K562 (cell line): Measurements from ENCODE around the gene SMARCA1. TPM values are rescaled to one million over a fixed set of nuclear protein-coding genes. Genes with fewer than 3 reads are reported as not detected.

Source experiments
- ATAC-seq: fragments of 200-7000 bp; cut with Tn5 transposase; 3 replicates; pipeline ENCODE4 v1.9.1; 2020; ENCODE audit warnings: moderate library complexity
- BruUV-seq: library from RNA; stranded (reverse); fragments of 400-500 nt; replicated peaks from 2 replicates; lab custom pipeline; 2021; lab: Mats Ljungman, UMichigan
- CTCF ChIA-PET: fragments of 300-600 bp; formaldehyde crosslinking; extraction: SDS; loops from one replicate; lab custom pipeline; 2021; ENCODE audit warnings: low intra/inter-chr PET ratio; lab: Yijun Ruan, JAX
- POLR2A ChIA-PET: fragments of 300-600, 350-650 bp; sonication (Branson Sonifier 250); formaldehyde crosslinking; extraction: SDS; loops from one replicate; lab custom pipeline; 2021; ENCODE audit warnings: antibody characterized with exemption, inconsistent platforms; lab: Yijun Ruan, JAX
- DNase-seq, 4 experiments: peaks; one replicate each; pipeline versions ENCODE4 v3.0.0 to v3.0.0-alpha.2; 2011 to 2018; ENCODE audit warnings: low spot score in 3 of 4, mixed read lengths in 3 of 4; ENCODE audit errors: extremely low read depth in 1 of 4
- FAIRE-seq: peaks from 2 replicates; lab custom pipeline; 2011; peaks lifted over from hg19 to GRCh38; lab: Jason Lieb, UNC
- H2AFZ ChIP-seq: 2 replicates; pipeline ENCODE4 v1.6.0; 2011; ENCODE audit warnings: low read depth, low read length, control low read depth, inconsistent platforms
- H3K27ac ChIP-seq: fragments of 200-600 bp; 3 replicates; pipeline ENCODE4 v1.8.0; 2011; ENCODE audit warnings: low read depth, mild to moderate bottlenecking, control low read depth, inconsistent platforms, low read length, moderate library complexity, mixed read lengths; ENCODE audit errors: extremely low read depth
- H3K27me3 ChIP-seq, 2 experiments: fragments of 300-600 bp in 1 of 2; 2 replicates in 1 of 2; 3 replicates in 1 of 2; pipeline versions ENCODE4 v1.6.0 to v1.8.0; 2011; ENCODE audit warnings: inconsistent platforms in 2 of 2, low read length in 2 of 2, mild to moderate bottlenecking in 1 of 2, mixed read lengths in 1 of 2, moderate library complexity in 1 of 2; ENCODE audit not compliant: control insufficient read depth in 2 of 2, insufficient read depth in 2 of 2
- H3K36me3 ChIP-seq: fragments of 300-600 bp; 3 replicates; pipeline ENCODE4 v1.8.0; 2011; ENCODE audit warnings: mild to moderate bottlenecking, low read length, inconsistent platforms; ENCODE audit not compliant: control insufficient read depth, insufficient read depth
- H3K4me1 ChIP-seq, 2 experiments: fragments of 200-600 bp in 1 of 2; replicated peaks in 1 of 2; 2 replicates in 1 of 2; 3 replicates in 1 of 2; pipeline versions ENCODE4 v1.5.1 to v1.8.0; 2011; ENCODE audit warnings: inconsistent platforms in 2 of 2, low read length in 2 of 2, mild to moderate bottlenecking in 1 of 2, mixed read lengths in 1 of 2, moderate library complexity in 1 of 2; ENCODE audit not compliant: control insufficient read depth in 2 of 2, insufficient read depth in 2 of 2
- H3K4me2 ChIP-seq: 2 replicates; pipeline ENCODE4 v1.6.1; 2011; ENCODE audit warnings: low read length, control low read depth, inconsistent platforms, mixed read lengths; ENCODE audit not compliant: insufficient read depth
- H3K4me3 ChIP-seq: fragments of 200-600 bp; sonication (generic), shearing (Covaris generic); 2 replicates; pipeline ENCODE4 v1.5.1; 2016; ENCODE audit warnings: control low read depth, inconsistent platforms
- H3K79me2 ChIP-seq: fragments of 200-600 bp; 3 replicates; pipeline ENCODE4 v1.8.0; 2011; ENCODE audit warnings: low read length, inconsistent platforms; ENCODE audit not compliant: control insufficient read depth, insufficient read depth
- H3K9ac ChIP-seq, 2 experiments: 2 replicates each; pipeline versions ENCODE4 v1.6.0 to v1.6.1; 2011; ENCODE audit warnings: low read depth in 2 of 2, low read length in 2 of 2, control low read depth in 1 of 2, inconsistent platforms in 1 of 2, mild to moderate bottlenecking in 1 of 2, mixed read lengths in 1 of 2; ENCODE audit not compliant: insufficient read depth in 1 of 2
- H3K9me1 ChIP-seq: one replicate; pipeline ENCODE4 v1.6.0; 2011; ENCODE audit warnings: inconsistent platforms, mild to moderate bottlenecking, low read length, moderate library complexity; ENCODE audit not compliant: control insufficient read depth, insufficient read depth
- H3K9me3 ChIP-seq: replicated peaks from 2 replicates; pipeline ENCODE4 v1.5.1; 2011; ENCODE audit warnings: low read depth, low read length, inconsistent platforms; ENCODE audit not compliant: control insufficient read depth, insufficient read depth
- H4K20me1 ChIP-seq: replicated peaks from 2 replicates; pipeline ENCODE4 v1.6.1; 2011; ENCODE audit warnings: low read length, inconsistent platforms, mixed read lengths; ENCODE audit not compliant: control insufficient read depth, insufficient read depth
- EGR1 ChIP-seq: fragments of 450-650 bp; conservative IDR thresholded peaks from 2 replicates; pipeline ENCODE4 v1.6.1; 2017; ENCODE audit warnings: mild to moderate bottlenecking
- ELF2 ChIP-seq: fragments of 250-450 bp; sonication (Bioruptor Pico); IDR thresholded peaks from 2 replicates; pipeline ENCODE4 v1.5.0; 2021; ENCODE audit warnings: mild to moderate bottlenecking
- HDGF ChIP-seq: fragments of 450-650 bp; IDR thresholded peaks from 2 replicates; pipeline ENCODE4 v1.6.1; 2016
- KLF13 ChIP-seq: fragments of 450-650 bp; IDR thresholded peaks from 2 replicates; pipeline ENCODE4 v1.6.1; 2016; ENCODE audit warnings: missing genetic modification characterization, low read depth, mild to moderate bottlenecking, missing compliant biosample characterization, moderate library complexity, borderline replicate concordance
- MCM2 ChIP-seq: fragments of 450-650 bp; IDR thresholded peaks from 2 replicates; pipeline ENCODE4 v1.6.1; 2017; ENCODE audit warnings: low read depth, mild to moderate bottlenecking
- NCOA6 ChIP-seq: fragments of 450-650 bp; IDR thresholded peaks from 2 replicates; pipeline ENCODE4 v1.6.1; 2017; ENCODE audit warnings: mild to moderate bottlenecking
- POU5F1 ChIP-seq: fragments of 150-350 bp; IDR thresholded peaks from 2 replicates; pipeline ENCODE4 v1.6.1; 2014; ENCODE audit warnings: borderline replicate concordance, low read length, low read depth, mild to moderate bottlenecking; ENCODE audit not compliant: partially characterized antibody
- RBM25 ChIP-seq: fragments of 200-400 bp; formaldehyde crosslinking; IDR thresholded peaks from 2 replicates; pipeline ENCODE4 v1.6.1; 2018; ENCODE audit warnings: low read length, low read depth, moderate library complexity; ENCODE audit not compliant: severe bottlenecking
- SUPT5H ChIP-seq: fragments of 450-650 bp; IDR thresholded peaks from 2 replicates; pipeline ENCODE4 v1.6.1; 2016
- VEZF1 ChIP-seq: fragments of 200-800 bp; sonication (Bioruptor generic); IDR thresholded peaks from 2 replicates; pipeline ENCODE4 v1.6.1; 2017; ENCODE audit warnings: missing genetic modification characterization, missing compliant biosample characterization
- YY1 ChIP-seq, 3 experiments: IDR thresholded peaks; 2 replicates each; pipeline ENCODE4 v1.6.1; 2011; ENCODE audit warnings: low read length in 2 of 3, mild to moderate bottlenecking in 2 of 3, moderate library complexity in 2 of 3, borderline replicate concordance in 1 of 3, control low read depth in 1 of 3, low read depth in 1 of 3; ENCODE audit not compliant: insufficient read depth in 3 of 3, insufficient replicate concordance in 2 of 3, control insufficient read depth in 1 of 3, insufficient read length in 1 of 3; ENCODE audit errors: extremely low read depth in 1 of 3
- ZKSCAN3 ChIP-seq: fragments of 250-450 bp; sonication (Bioruptor Pico); IDR thresholded peaks from 2 replicates; pipeline ENCODE4 v1.4.0; 2020
- ZNF778 ChIP-seq: fragments of 450-650 bp; formaldehyde crosslinking; IDR thresholded peaks from 2 replicates; pipeline ENCODE4 v1.4.0; 2020; ENCODE audit warnings: mild to moderate bottlenecking, moderate library complexity
- WGBS: fragments of 100-300 bp; shearing (Covaris generic); methylation state at CpG from one replicate; pipeline ENCODE4 v1.1.6; 2016; ENCODE audit warnings: low coverage, mixed read lengths; ENCODE audit not compliant: insufficient coverage; ENCODE audit errors: missing lambda C conversion rate; 5-methylcytosine and 5-hydroxymethylcytosine counted together
- in situ Hi-C: fragments of 300-500 bp; cut with MboI; formaldehyde crosslinking; loops from 4 replicates; pipeline ENCODE4 v1.15.0; 2018; ENCODE audit warnings: inconsistent platforms, mixed read lengths
- intact Hi-C: fragments of 100-400 bp; cut with micrococcal nuclease; formaldehyde crosslinking; loops from 2 replicates; pipeline ENCODE4 v1.14.2; 2022
- polyA plus RNA-seq, 8 experiments: library from polyadenylated mRNA; depleted of rRNA in 4 of 8; stranded (reverse) in 5 of 8; unstranded in 3 of 8; fragments of >200 nt; fragmentation: Nextera tagmentation in 2 of 8; fragmentation: Illumina TruSeq in 1 of 8; extraction: Ambion mirVana in 2 of 8; extraction: Trizol in 1 of 8; gene quantifications; 2 replicates each; pipeline versions ENCODE4 v1.2.1 to v1.2.3, GENCODE V29; 2011 to 2014; ENCODE audit warnings: inconsistent platforms in 1 of 8, missing spikeins in 1 of 8
- total RNA-seq, 7 experiments: library from RNA; depleted of rRNA in 6 of 7; stranded (reverse); fragments of >200 nt in 6 of 7; fragmentation: Illumina TruSeq in 2 of 7; extraction: Trizol in 2 of 7; gene quantifications; 2 replicates each; pipeline versions ENCODE4 v1.2.1 to v1.2.3, GENCODE V29; 2011 to 2021; ENCODE audit warnings: low replicate concordance in 1 of 7
- TF ChIP-seq, protein P1 (sequence below): fragments of 250-450 bp; sonication (Bioruptor Pico); IDR thresholded peaks from 2 replicates; pipeline ENCODE4 v1.8.0; 2021; ENCODE audit warnings: borderline replicate concordance, mild to moderate bottlenecking, moderate library complexity; ENCODE audit not compliant: poor library complexity, severe bottlenecking
- TF ChIP-seq, protein P2 (sequence below): fragments of 250-450 bp; sonication (Bioruptor Pico); IDR thresholded peaks from 2 replicates; pipeline ENCODE4 v1.4.0; 2020; ENCODE audit warnings: mild to moderate bottlenecking

SMARCA1 gene
- total and polyA plus RNA-seq, 9 of the 15 experiments (the other 6 are each of a cell fraction or from before 2014, with no cell fraction given): 0.42 to 3.0 (median 2.0) TPM

GRCh38 chrX:129540068-129540653 lies 16.9 kb upstream of the SMARCA1 start, which contains the start of gene OCRL:
Gene OCRL, plus strand, starts transcription at chrX:129540259. Its CDS starts 181 bp downstream, at chrX:129540440.
- 2% methylated on average over 8 of the region's 60 CpGs for WGBS
- DNase-seq: peak; percentile 73 to 83 (median 78)
- H4K20me1 ChIP-seq: no peaks in the 10 kb centered on the region
- H3K9me1 ChIP-seq: no peaks in the 10 kb centered on the region
- ChIA-PET POLR2A (interaction anchor here (0.9 kb wide), 1 partner anchor 9 kb away, joined by 3 read pairs; no protein-coding TSS in a partner anchor), CTCF (interaction anchor here (0.6 kb wide), 1 partner anchor 61 kb away, joined by 3 read pairs; no protein-coding TSS in a partner anchor)
- no TSS peak for BruUV-seq
- H3K36me3 ChIP-seq: peaks cover 7% of the 10 kb centered on the region
- H3K4me1 ChIP-seq: peaks cover 0 to 7% of the 10 kb centered on the region in 2 experiments; a peak in 2 of 5 replicates
- peak; percentile 99 for ATAC-seq
- in situ Hi-C loops (no loop called here), intact Hi-C loops (no loop called here)
- peak within 1 kb of the TSS; percentile 82 for H3K4me3 ChIP-seq
- FAIRE-seq: peak; percentile 52
- H3K9ac ChIP-seq: peak within 1 kb of the TSS; percentile 74 to 96
- peak within 1 kb of the TSS; percentile 76 for H3K27ac ChIP-seq
- peaks cover 12% of the 10 kb centered on the region for H3K79me2 ChIP-seq
- peak within 1 kb of the TSS; percentile 79 for H2AFZ ChIP-seq
- no peaks in the 10 kb centered on the region for H3K27me3 ChIP-seq
- no peaks in the 10 kb centered on the region for H3K9me3 ChIP-seq
- H3K4me2 ChIP-seq: peak within 1 kb of the TSS; percentile 92
- TF ChIP-seq, protein P1, sequence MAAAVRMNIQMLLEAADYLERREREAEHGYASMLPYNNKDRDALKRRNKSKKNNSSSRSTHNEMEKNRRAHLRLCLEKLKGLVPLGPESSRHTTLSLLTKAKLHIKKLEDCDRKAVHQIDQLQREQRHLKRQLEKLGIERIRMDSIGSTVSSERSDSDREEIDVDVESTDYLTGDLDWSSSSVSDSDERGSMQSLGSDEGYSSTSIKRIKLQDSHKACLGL: no peak
- peak; percentile 63; the same call in 1 of the 2 replicates for TF ChIP-seq SUPT5H
- no peak for TF ChIP-seq KLF13 (tag)
- TF ChIP-seq, protein P2, sequence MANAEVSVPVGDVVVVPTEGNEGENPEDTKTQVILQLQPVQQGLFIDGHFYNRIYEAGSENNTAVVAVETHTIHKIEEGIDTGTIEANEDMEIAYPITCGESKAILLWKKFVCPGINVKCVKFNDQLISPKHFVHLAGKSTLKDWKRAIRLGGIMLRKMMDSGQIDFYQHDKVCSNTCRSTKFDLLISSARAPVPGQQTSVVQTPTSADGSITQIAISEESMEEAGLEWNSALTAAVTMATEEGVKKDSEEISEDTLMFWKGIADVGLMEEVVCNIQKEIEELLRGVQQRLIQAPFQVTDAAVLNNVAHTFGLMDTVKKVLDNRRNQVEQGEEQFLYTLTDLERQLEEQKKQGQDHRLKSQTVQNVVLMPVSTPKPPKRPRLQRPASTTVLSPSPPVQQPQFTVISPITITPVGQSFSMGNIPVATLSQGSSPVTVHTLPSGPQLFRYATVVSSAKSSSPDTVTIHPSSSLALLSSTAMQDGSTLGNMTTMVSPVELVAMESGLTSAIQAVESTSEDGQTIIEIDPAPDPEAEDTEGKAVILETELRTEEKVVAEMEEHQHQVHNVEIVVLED (CRISPR knock-in tag): no peak
- no peak for TF ChIP-seq RBM25
- peak; percentile 70 for TF ChIP-seq EGR1
- TF ChIP-seq HDGF: no peak
- TF ChIP-seq MCM2: no peak
- no peak for TF ChIP-seq ELF2
- 0 out of 2 replicates have a peak, but pooled peaks have one; percentile 33 for TF ChIP-seq NCOA6
- TF ChIP-seq VEZF1 (CRISPR knock-in tag): peak; percentile 84; the same call in 1 of the 2 replicates
- TF ChIP-seq POU5F1: no peak
- peak in 2 of 3 experiments; percentile 30 to 62 for TF ChIP-seq YY1 (IDR thresholded peaks at IDR 0.05; ENCODE audit: borderline replicate concordance in 1 of 3, control insufficient read depth in 1 of 3, extremely low read depth in 1 of 3, insufficient read depth in 3 of 3, insufficient read length in 1 of 3, insufficient replicate concordance in 2 of 3, low read depth in 1 of 3, low read length in 2 of 3)
- TF ChIP-seq ZKSCAN3 (CRISPR knock-in tag): no peak
- TF ChIP-seq ZNF778: no peak
